GM23248 (cell line): ENCODE data around the gene SORT1. TPM values are rescaled to one million over a fixed set of nuclear protein-coding genes. Genes with fewer than 3 reads are reported as not detected.

Experiments used
- DNase-seq: peaks from one replicate; pipeline ENCODE4 v3.0.0-alpha.2; 2015
- H2AFZ ChIP-seq: fragments of 200-600 bp; sonication (generic); 2 replicates; pipeline ENCODE4 v1.6.1; 2016; ENCODE audit warnings: antibody characterized with exemption
- H3F3A ChIP-seq: fragments of 200-600 bp; sonication (generic); 2 replicates; pipeline ENCODE4 v1.6.1; 2016; ENCODE audit warnings: mild to moderate bottlenecking, antibody characterized with exemption, mixed run types; ENCODE audit not compliant: insufficient read depth
- H3K27ac ChIP-seq: fragments of 200-600 bp; sonication (generic); 2 replicates; pipeline ENCODE4 v1.5.1; 2016; ENCODE audit warnings: mild to moderate bottlenecking
- H3K27me3 ChIP-seq: fragments of 200-600 bp; sonication (generic); replicated peaks from 2 replicates; pipeline ENCODE4 v1.6.1; 2016; ENCODE audit warnings: mild to moderate bottlenecking; ENCODE audit not compliant: insufficient read depth
- H3K36me3 ChIP-seq: fragments of 200-600 bp; sonication (generic); 2 replicates; pipeline ENCODE4 v1.6.1; 2016; ENCODE audit warnings: low read depth, mild to moderate bottlenecking
- H3K4me1 ChIP-seq: fragments of 200-600 bp; sonication (generic); 2 replicates; pipeline ENCODE4 v1.6.1; 2016; ENCODE audit warnings: mild to moderate bottlenecking; ENCODE audit not compliant: insufficient read depth
- H3K4me2 ChIP-seq: fragments of 200-600 bp; sonication (generic); one replicate; pipeline ENCODE4 v1.6.1; 2016; ENCODE audit warnings: mild to moderate bottlenecking; ENCODE audit not compliant: unreplicated experiment
- H3K4me3 ChIP-seq: fragments of 200-600 bp; sonication (generic); 2 replicates; pipeline ENCODE4 v1.5.1; 2016; ENCODE audit warnings: mild to moderate bottlenecking
- H3K79me2 ChIP-seq: fragments of 200-600 bp; sonication (generic); 2 replicates; pipeline ENCODE4 v1.6.1; 2016; ENCODE audit warnings: mild to moderate bottlenecking; ENCODE audit not compliant: insufficient read depth
- H3K9ac ChIP-seq: fragments of 200-600 bp; sonication (generic); 2 replicates; pipeline ENCODE4 v1.6.1; 2016; ENCODE audit warnings: mild to moderate bottlenecking
- H3K9me2 ChIP-seq: fragments of 200-600 bp; sonication (generic); 2 replicates; pipeline ENCODE4 v1.6.1; 2016; ENCODE audit warnings: mixed run types, mild to moderate bottlenecking, moderate library complexity; ENCODE audit not compliant: insufficient read depth
- H3K9me3 ChIP-seq: fragments of 200-600 bp; sonication (generic); one replicate; pipeline ENCODE4 v1.6.1; 2017; ENCODE audit warnings: low read depth
- H4K20me1 ChIP-seq: fragments of 200-600 bp; sonication (generic); 2 replicates; pipeline ENCODE4 v1.6.0; 2016; ENCODE audit not compliant: insufficient read depth
- EZH2 ChIP-seq: fragments of 200-600 bp; sonication (generic); IDR thresholded peaks from 2 replicates; pipeline ENCODE4 v1.6.1; 2018; ENCODE audit warnings: antibody characterized with exemption, mild to moderate bottlenecking; ENCODE audit not compliant: insufficient read depth, poor library complexity, severe bottlenecking
- EZH2phosphoT487 ChIP-seq: fragments of 200-600 bp; sonication (generic); IDR thresholded peaks from 2 replicates; pipeline ENCODE4 v1.6.1; 2018; ENCODE audit warnings: antibody characterized with exemption, moderate library complexity, mild to moderate bottlenecking, low read depth; ENCODE audit not compliant: insufficient read depth
- WGBS, 2 experiments: methylation state at CpG; one replicate each; pipeline ENCODE4 v1.1.6; 2015 to 2017; ENCODE audit warnings: low lambda C conversion rate in 2 of 2, low coverage in 1 of 2; ENCODE audit errors: missing lambda C conversion rate in 2 of 2; 5-methylcytosine and 5-hydroxymethylcytosine counted together
- in situ Hi-C: fragments of 300-500 bp; cut with MboI; formaldehyde crosslinking; loops from 2 replicates; pipeline ENCODE4 v1.15.0; 2020
- polyA plus RNA-seq: library from polyadenylated mRNA; unstranded; fragments of >200 nt; fragmentation: Nextera tagmentation; extraction: Ambion mirVana; gene quantifications from 2 replicates; pipeline ENCODE4 v1.2.1, GENCODE V29; 2016
- total RNA-seq: library from RNA; depleted of rRNA; stranded (reverse); fragments of >200 nt; shearing (Covaris generic); gene quantifications from 2 replicates; pipeline ENCODE4 v1.2.3, GENCODE V29; 2014

Gene SORT1
- total and polyA plus RNA-seq, 2 experiments from 2014 or later, result 7.1 to 8.4 TPM

GRCh38 chr1:109368464-109368863 lies 29.3 kb downstream of the SORT1 start:
- no peak overlapping the region for H2AFZ ChIP-seq
- H3K79me2 ChIP-seq, result no peaks in the 10 kb centered on the region
- H3K27me3 ChIP-seq, result no peaks in the 10 kb centered on the region
- H3K9me2 ChIP-seq, result no peaks in the 10 kb centered on the region
- no peaks in the 10 kb centered on the region for H3K9me3 ChIP-seq
- DNase-seq, result no peak
- H3K27ac ChIP-seq, result no peak overlapping the region
- H3K4me3 ChIP-seq, result no peak overlapping the region
- in situ Hi-C loops, result no loop called here
- no peak for TF ChIP-seq EZH2phosphoT487
- no peaks in the 10 kb centered on the region for H3K36me3 ChIP-seq
- peaks cover 33% of the 10 kb centered on the region for H3F3A ChIP-seq
- no peaks in the 10 kb centered on the region for H4K20me1 ChIP-seq
- no peak overlapping the region for H3K4me2 ChIP-seq
- peaks cover 40% of the 10 kb centered on the region for H3K4me1 ChIP-seq
- H3K9ac ChIP-seq, result no peak overlapping the region
- 52 to 60% methylated on average over 1 of the region's 1 CpG for WGBS, 2 experiments

- Histone ChIP-seq H3K4me1 (peaks cover 40% of the 10 kb centered on the region), H3K9ac (no peak overlapping the region), H3K9me2 (no peaks in the 10 kb centered on the region), H3K79me2 (no peaks in the 10 kb centered on the region), H2AFZ (no peak overlapping the region), H3K9me3 (no peaks in the 10 kb centered on the region), H3K27me3 (no peaks in the 10 kb centered on the region), H3K4me2 (no peak overlapping the region), H4K20me1 (no peaks in the 10 kb centered on the region), H3K4me3 (no peak overlapping the region), H3K36me3 (no peaks in the 10 kb centered on the region), H3K27ac (no peak overlapping the region), H3F3A (peaks cover 33% of the 10 kb centered on the region)
- in situ Hi-C loops, result no loop called here
- TF ChIP-seq EZH2, result no peak
- DNase-seq, result no peak
- 87 to 88% methylated on average over 3 of the region's 3 CpGs for WGBS, 2 experiments
Measured at GRCh38 chr1:109367626-109368025, 30.1 kb downstream of the SORT1 start.

- H3K36me3 ChIP-seq, result no peaks in the 10 kb centered on the region
- no peaks in the 10 kb centered on the region for H3K9me2 ChIP-seq
- in situ Hi-C loops, result no loop called here
- no peaks in the 10 kb centered on the region for H4K20me1 ChIP-seq
- H3K27ac ChIP-seq, result no peak overlapping the region
- H3K4me1 ChIP-seq, result peaks cover 36% of the 10 kb centered on the region
- no peak for TF ChIP-seq EZH2phosphoT487
- no peak for TF ChIP-seq EZH2
- H3K4me3 ChIP-seq, result no peak overlapping the region
- H3K9ac ChIP-seq, result no peak overlapping the region
- no peak overlapping the region for H2AFZ ChIP-seq
- no peaks in the 10 kb centered on the region for H3K79me2 ChIP-seq
- no peak overlapping the region for H3K4me2 ChIP-seq
- no peaks in the 10 kb centered on the region for H3K9me3 ChIP-seq
- H3K27me3 ChIP-seq, result no peaks in the 10 kb centered on the region
- no peak for DNase-seq
- peaks cover 23% of the 10 kb centered on the region for H3F3A ChIP-seq
- 60 to 77% methylated on average over 2 of the region's 2 CpGs for WGBS, 2 experiments
Measured at GRCh38 chr1:109365642-109366204, 32.0 kb downstream of the SORT1 start.

GRCh38 chr1:109361649-109362048 lies 36.1 kb downstream of the SORT1 start:
- H3K4me2 ChIP-seq, result peak overlapping the region; percentile 35
- in situ Hi-C loops, result no loop called here
- H3F3A ChIP-seq, result 0 out of 2 replicates have a peak, but pooled peaks cover 5% of the 10 kb centered on the region
- no peaks in the 10 kb centered on the region for H4K20me1 ChIP-seq
- H2AFZ ChIP-seq, result peak overlapping the region; percentile 52
- peak; percentile 68 for DNase-seq
- H3K79me2 ChIP-seq, result no peaks in the 10 kb centered on the region
- H3K9ac ChIP-seq, result no peak overlapping the region
- no peak overlapping the region for H3K27ac ChIP-seq
- H3K36me3 ChIP-seq, result no peaks in the 10 kb centered on the region
- TF ChIP-seq EZH2phosphoT487 (no peak), EZH2 (no peak)
- peaks cover 12% of the 10 kb centered on the region for H3K4me1 ChIP-seq
- H3K27me3 ChIP-seq, result no peaks in the 10 kb centered on the region
- no peaks in the 10 kb centered on the region for H3K9me3 ChIP-seq
- H3K4me3 ChIP-seq, result no peak overlapping the region
- WGBS, 2 experiments, result 0 to 11% methylated on average over 1 of the region's 1 CpG
- H3K9me2 ChIP-seq, result no peaks in the 10 kb centered on the region

- H3F3A ChIP-seq, result 0 out of 2 replicates have a peak, but pooled peaks cover 5% of the 10 kb centered on the region
- H3K27ac ChIP-seq, result no peak overlapping the region
- H2AFZ ChIP-seq, result no peak overlapping the region
- in situ Hi-C loops, result no loop called here
- peaks cover 12% of the 10 kb centered on the region for H3K4me1 ChIP-seq
- 92 to 97% methylated on average over 2 of the region's 2 CpGs for WGBS, 2 experiments
- DNase-seq, result no peak
- no peak for TF ChIP-seq EZH2
- TF ChIP-seq EZH2phosphoT487, result no peak
- no peaks in the 10 kb centered on the region for H3K36me3 ChIP-seq
- H3K4me3 ChIP-seq, result no peak overlapping the region
- peak overlapping the region; percentile 35 for H3K4me2 ChIP-seq
- no peaks in the 10 kb centered on the region for H3K27me3 ChIP-seq
- no peaks in the 10 kb centered on the region for H4K20me1 ChIP-seq
- no peaks in the 10 kb centered on the region for H3K9me2 ChIP-seq
- no peaks in the 10 kb centered on the region for H3K9me3 ChIP-seq
- H3K9ac ChIP-seq, result no peak overlapping the region
- no peaks in the 10 kb centered on the region for H3K79me2 ChIP-seq
Measured at GRCh38 chr1:109361069-109361468, 36.6 kb downstream of the SORT1 start.
